HG03280 (cell line): ENCODE measurements around the gene ZNF384.
"Not testable (repeated sequence)": the region's sequence is repeated elsewhere in the genome, so short reads cannot be mapped to it uniquely, and the experiment has no call there.

Source experiments
- ATAC-seq: cut with Tn5 transposase; IDR thresholded peaks from one replicate; pipeline ENCODE4 v1.9.1; 2021; ENCODE audit warnings: mild to moderate bottlenecking, moderate library complexity; ENCODE audit not compliant: unreplicated experiment

Gene ZNF384

GRCh38 chr12:6688999-6689882 lies at the start of gene ZNF384:
Gene ZNF384, minus strand, starts transcription at chr12:6689375. Its CDS starts 9,855 bp downstream, at chr12:6679520.
- ATAC-seq: peak; percentile 84

DNA sequence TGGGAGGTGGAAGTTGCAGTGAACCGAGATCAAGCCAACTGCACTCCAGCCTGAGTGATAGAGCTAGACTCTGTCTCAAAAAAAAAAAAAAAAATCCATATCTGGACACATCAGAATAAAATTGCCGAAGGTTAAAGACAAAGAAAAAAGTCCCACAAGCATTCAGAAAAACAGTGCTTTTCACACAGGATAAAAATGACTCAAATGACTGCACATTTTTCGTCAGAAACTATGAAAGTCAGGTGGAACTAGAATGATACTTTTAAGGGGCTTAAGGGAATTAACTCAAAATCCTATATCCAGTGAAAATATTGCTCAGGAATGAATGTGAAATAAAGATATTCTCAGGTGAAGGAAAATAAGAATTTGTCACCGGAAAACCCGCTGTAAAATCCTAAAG lies 47.6 kb upstream of the ZNF384 start:
- ATAC-seq: no peak

DNA sequence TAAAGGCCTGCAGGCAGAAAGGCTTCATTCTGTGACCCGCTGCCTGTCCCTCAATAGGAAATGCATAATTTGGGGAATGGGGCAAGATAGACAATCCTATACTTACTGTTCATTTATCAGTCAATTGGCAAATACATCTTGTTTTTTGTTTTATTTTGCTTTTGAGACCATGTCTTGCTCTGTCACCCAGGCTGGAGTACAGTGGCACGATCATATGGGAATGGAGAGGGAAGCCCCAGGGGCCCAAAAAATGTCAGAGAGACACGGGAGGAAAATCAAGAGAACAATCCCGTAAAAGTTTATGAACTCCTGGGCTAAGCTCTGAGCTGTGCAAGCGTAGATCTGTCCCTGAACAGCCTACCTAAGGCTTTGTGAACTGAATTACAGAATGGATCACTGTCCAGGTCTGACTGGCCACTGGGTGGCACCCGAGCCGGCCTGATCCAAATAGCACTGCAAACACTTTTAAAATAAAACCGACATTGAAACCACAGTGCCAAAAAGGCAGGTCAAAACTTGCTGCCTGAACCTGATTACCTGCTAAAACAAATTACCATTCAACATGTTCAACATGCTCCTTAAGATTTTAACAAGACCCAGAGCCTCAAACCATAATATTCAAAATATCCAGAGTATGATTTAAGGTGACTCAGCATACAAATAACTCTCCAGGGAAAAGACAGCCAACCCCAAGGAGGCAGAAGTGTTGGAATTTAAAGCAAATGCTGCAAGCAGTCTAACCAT lies 46.4 kb upstream of the ZNF384 start:
- peak; percentile 51 for ATAC-seq

- no peak for ATAC-seq
Measured at GRCh38 chr12:6734506-6735387, 45.6 kb upstream of the ZNF384 start.

- ATAC-seq: no peak
Measured at GRCh38 chr12:6730169-6730568, 41.0 kb upstream of the ZNF384 start.

DNA sequence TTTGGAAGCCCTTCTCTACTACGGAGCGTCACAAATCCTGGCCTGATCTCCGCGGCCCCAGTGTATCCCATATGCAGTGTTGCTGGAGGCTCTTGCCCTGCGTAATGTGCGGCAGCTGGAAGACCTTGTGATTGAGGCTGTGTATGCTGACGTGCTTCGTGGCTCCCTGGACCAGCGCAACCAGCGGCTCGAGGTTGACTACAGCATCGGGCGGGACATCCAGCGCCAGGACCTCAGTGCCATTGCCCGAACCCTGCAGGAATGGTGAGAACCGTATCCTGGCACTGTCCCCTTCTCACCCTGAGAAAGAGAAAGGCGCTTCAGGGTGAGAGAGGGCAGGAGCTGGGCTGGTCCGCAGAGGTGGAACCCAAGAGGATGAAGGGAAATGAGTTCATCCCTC lies 40.0 kb upstream of the ZNF384 start:
- no peak for ATAC-seq

DNA sequence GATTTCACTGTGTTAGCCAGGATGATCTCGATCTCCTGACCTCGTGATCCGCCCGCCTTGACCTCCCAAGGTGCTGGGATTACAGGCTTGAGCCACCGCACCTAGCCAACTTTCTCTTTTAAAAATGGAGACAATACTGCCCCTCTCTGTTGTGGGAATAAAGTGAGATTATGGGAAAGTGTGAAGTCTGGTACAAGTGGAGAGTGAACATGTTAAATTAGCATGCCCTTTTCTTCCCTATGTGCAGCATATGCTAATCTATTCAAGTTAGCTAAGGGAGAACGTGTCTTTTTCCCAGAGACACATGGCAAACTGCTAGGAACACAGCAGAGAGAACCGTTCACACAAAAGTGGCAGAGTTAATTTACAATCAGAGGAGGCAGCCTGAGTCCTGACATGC lies 36.2 kb upstream of the ZNF384 start:
- no peak for ATAC-seq

DNA sequence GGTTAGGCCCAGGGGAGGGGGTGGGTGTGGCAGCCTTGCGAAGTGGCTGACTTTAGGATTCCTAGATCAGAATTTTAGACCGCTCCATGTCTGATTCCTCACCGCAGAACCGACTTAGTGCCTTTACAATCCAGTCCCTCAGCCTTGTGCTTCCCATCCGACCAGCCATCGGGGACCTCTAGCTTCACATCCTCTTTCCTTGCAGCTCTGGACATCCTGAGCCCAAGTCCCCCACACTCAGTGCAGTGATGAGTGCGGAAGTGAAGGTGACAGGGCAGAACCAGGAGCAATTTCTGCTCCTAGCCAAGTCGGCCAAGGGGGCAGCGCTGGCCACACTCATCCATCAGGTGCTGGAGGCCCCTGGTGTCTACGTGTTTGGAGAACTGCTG lies 35.2 kb upstream of the ZNF384 start:
- ATAC-seq: peak; percentile 21

DNA sequence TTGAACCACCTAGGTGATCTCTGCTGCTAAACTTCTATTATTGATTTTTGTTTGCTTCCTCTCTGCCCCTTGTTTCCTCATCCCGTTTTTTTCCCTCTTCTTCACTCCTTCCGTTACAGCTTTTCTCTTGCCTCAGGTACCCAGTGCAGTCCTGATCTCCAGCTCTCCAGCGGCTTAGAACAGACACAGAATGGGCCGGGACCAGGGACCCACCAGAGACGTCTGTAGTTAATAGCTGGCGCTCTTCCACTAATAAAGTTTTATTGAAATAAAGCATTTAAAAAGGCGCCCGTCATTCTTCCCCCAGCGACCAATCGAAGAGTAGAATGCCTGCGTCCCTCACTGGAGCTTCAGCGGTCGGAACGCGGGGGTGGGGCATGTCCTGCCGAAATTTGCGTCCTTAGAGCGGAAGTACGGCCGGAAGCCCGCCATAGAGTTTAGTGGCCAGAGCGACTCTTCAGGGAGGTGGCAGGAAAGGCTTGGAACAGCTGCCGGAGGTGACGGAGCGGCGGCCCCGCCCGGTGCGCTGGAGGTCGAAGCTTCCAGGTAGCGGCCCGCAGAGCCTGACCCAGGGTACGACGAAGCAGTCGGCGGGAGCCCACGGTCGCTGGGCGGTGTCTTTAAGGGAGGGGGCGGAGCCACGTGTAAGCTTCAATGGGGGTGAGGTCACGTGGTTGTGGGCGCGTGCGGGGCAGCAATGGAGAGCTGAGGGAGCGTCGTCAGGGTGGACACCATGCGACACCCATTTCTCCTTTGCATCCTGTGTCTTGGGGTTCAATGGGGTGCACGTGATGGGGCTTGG lies 34.6 kb upstream of the ZNF384 start, which contains the start of gene COPS7A:
Gene COPS7A, plus strand, starts transcription at position 440 of the 802 bp plus-strand sequence. CDS start 611 bp downstream, outside the sequence.
- peak; percentile 97 for ATAC-seq

DNA sequence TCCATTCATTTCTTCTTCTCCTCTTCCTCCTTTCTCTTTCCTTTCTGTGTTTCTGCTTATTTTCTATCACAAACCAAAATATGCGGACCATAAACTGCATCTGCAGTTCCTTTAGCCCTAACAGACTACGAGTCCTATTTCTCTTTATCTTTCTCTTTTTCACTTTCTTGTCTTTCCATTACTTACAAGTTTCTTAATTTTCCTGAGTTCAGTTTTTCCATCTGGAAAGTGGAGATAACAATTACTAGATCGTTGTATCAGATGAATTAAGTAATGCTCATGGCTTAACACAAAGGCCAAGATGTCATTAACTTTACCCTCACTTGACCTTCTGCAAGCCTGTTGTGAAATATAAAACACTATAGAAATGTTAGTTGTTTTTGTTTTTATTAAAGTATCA lies 33.7 kb upstream of the ZNF384 start:
- no peak for ATAC-seq

- no peak for ATAC-seq
Measured at GRCh38 chr12:6716874-6717437, 27.8 kb upstream of the ZNF384 start.

DNA sequence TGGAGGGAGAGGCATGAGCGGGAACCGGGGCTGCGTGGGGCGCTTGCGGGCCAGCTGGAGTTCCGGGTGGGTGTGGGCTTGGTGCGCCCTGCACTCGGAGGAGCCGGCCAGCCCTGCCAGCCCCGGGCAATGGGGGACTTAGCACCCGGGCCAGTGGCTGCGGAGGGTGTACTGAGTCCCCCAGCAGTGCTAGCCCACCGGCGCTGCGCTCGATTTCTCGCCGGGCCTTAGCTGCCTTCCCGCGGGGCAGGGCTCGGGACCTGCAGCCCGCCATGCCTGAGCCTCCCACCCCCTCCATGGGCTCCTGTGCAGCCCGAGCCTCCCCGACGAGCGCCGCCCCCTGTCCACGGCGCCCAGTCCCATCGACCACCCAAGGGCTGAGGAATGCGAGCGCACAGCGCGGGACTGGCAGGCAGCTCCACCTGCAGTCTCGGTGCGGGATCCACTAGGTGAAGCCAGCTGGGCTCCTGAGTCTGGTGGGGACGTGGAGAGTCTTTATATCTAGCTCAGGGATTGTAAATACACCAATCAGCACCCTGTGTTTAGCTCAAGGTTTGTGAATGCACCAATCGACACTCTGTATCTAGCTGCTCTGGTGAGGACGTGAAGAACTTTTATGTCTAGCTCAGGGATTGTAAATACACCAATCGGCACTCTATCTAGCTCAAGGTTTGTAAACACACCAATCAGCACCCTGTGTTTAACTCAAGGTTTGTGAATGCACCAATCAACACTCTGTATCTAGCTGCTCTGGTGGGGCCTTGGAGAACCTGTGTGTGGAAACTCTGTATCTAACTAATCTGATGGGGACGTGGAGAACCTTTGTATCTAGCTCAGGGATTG lies 27.1 kb upstream of the ZNF384 start:
- ATAC-seq: not testable (repeated sequence)

DNA sequence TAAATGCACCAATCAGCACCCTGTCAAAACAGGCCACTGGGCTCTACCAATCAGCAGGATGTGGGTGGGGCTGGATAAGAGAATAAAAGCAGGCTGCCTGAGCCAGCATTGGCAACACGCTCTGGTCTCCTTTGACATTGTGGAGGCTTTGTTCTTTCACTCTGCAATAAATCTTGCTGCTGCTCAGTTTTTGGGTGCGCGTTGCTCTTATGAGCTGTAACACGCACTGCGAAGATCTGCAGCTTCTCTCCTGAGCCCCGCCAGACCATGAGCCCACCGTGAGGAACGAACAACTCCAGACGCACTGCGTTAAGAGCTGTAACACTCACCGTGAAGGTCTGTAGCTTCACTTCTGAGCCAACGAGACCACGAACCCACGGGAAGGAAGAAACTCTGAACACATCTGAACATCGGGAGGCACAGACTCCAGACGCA lies 19.8 kb upstream of the ZNF384 start:
- no peak for ATAC-seq

GRCh38 chr12:6708351-6708750 lies 19.2 kb upstream of the ZNF384 start:
- not testable (repeated sequence) for ATAC-seq

DNA sequence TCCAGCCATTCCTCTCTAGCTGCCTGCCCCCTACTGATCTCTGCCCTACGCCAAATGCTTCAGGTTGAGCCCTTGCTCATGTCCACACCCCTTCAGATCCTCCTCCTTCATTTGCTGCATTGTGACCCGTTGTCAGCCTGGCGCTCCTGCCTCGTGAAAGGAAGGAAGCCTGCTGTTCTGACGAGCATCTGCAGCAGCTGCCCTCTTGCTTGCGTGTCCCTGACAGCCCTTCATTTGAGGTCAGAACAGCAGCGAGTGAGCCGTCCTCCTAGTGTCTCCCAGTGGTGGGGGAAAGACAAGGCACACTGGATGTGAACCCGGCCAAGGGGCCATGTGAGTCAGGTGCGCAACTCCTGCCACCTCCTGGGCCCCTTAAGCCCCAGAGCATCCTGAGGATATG lies 14.5 kb upstream of the ZNF384 start:
- ATAC-seq: no peak

DNA sequence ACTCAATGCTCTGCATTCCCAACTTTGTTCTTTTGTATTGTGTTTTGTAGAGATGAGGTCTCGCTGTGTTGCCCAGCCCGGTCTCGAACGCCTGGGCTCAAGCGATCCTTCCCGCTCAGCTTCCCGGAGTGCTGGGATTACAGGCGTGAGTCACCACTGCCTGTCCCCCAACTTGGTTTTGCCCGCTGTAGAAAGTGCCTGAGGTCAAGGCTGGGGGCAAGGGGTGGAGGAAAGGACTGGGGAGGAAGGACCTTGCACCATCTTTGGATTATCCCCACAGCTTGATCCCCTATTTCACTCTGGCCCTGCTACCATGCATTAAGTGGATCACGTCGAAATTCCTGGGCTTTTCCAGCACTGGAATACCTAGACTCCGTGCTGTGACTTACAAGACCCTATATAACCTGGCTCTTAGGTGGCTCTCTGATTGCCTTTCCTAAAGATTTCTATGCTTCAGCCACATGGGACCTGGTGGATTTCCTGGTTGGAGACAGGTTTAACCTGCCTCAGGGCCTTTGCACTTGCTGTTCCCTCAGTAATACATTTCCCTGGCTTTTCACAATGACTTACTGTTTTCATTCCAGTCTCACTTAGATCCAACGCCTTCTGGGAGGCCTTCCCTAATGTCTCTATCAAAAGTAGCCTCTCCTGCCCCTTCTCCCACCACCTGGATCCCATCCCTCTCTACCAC lies 12.0 kb upstream of the ZNF384 start:
- no peak for ATAC-seq

DNA sequence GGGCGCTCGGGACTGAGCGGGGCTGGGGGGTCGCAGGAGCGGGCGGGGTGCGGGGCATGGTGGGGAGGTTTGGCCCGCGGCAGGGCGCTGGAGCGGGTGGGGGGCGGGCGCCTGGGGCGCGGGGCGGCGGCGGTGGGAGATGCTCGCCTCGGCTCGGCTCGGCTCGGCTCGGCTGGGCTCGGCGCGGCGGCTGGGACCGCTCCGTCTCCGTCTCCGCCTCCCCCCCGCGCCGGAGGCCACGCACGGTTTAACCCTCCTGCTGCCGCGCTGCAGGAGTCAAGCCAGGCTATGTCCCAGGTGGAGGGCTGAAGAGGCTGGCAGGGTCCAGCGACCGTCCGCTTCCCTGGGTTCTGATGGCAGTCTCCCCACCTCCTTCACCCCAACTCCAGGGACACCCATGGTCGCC lies 11.5 kb upstream of the ZNF384 start, which contains the start of gene PIANP:
Gene PIANP, minus strand, starts transcription at position 170 of the 406 bp plus-strand sequence. CDS start 2,754 bp downstream, outside the sequence.
- no peak for ATAC-seq

DNA sequence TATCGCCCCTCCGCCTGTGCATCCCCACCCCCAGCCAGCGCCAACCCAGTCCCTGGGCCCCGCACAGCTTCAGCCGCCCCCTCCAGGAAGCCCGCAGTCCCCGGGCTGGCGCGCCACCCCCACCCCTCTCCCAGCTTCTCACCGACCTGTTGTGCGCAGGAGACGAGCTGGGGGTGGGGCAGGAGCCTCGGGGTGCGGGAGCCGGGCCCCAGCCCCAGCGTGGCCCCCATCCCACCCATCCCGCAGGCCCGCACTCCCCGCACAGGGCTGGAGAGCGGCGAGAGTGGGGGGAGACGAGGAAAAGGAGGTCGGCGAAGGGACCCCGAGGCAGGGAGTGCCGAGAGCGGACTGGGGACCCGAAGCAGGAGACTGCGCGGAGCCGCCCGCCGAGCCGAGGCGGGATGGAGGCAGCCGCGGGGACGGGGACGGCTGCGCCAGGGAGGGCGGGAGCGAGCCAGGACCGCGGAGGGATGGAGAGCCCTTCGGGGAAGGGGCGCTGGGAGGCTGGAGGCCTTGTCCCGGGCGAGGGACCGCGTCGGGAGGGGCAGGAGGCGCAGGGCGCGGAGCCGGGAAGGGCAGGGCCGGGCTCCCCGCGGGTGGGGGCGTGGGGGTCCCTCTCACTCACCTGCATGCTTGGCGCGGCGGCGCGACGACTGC lies 10.9 kb upstream of the ZNF384 start:
- ATAC-seq: no peak
